ENCODE measurements around the gene RAB40A.

GRCh38 chrX:103520386-103520785 lies 1.1 kb upstream of the RAB40A start:
- TF ChIP-seq CTCF (IDR thresholded peaks at IDR 0.05; ENCODE audit: insufficient read depth, low read length, poor library complexity, severe bottlenecking) (no peak), EZH2phosphoT487 (conservative IDR thresholded peaks at IDR 0.05; ENCODE audit: low read length) (no peak)
